Measurements from ENCODE around the gene TMSB10.

DNA sequence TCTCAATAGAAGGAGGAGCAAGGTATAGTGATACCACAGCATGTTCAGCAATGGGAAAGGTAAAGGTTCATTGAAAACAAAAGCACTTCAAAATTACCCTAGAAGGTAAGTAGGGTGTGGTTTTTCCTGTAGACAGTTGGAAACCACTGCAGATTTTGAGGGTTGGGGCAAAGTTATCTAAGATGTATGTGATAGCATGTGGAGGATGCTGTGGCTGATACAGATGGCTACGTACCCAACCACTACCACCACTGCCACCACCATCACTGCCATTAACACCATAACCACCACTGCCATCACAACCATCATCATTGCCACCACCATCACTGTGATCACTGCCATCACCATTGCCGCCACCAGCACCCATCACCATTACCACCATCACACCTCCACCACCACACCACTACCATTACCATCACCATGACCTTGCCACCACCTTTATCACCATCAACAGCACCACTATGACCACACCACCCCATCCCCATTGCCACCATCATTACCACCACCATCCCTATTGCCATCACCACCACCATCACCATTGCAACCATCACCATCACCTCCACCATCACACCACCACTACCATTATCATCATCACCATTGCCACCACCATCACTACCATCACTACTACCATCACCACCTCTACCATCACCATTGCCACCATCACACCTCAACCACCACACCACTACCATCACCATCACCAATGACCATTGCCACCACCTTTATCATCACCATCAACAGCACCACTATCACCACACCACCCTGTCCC, 3.7 kb downstream of the TMSB10 start:
- TF ChIP-seq CTCF (IDR thresholded peaks at IDR 0.05) (no peak), POLR2A (IDR thresholded peaks at IDR 0.05) (no peak)

All from uterus (tissue), 2 donors.